Tibial nerve (tissue), 4 donors: Measurements from ENCODE around the gene TRAPPC2L. TPM values are rescaled to one million over a fixed set of nuclear protein-coding genes. Genes with fewer than 3 reads are reported as not detected.
A peak's percentile ranks its signal among the peaks of the same experiment; 100 is the strongest.

Source experiments
- DNase-seq, 2 donors: peaks; one replicate each; pipeline ENCODE4 v3.0.0-alpha.2; 2019; ENCODE audit warnings: low spot score in 2 of 2
- H3K27ac ChIP-seq, 4 donors: fragments of 200-600 bp; sonication (generic) in 3 of 4; one replicate each; pipeline ENCODE4 v1.5.1; 2017 to 2019; ENCODE audit warnings: mild to moderate bottlenecking in 1 of 4
- H3K27me3 ChIP-seq, 2 donors: fragments of 200-600 bp; sonication (generic) in 1 of 2; one replicate each; pipeline versions ENCODE4 v1.5.1 to v1.6.0; 2017 to 2019
- H3K36me3 ChIP-seq, 3 donors: fragments of 200-600 bp; sonication (generic); one replicate each; pipeline ENCODE4 v1.5.1; 2018 to 2019
- H3K4me1 ChIP-seq, 4 donors: fragments of 200-600 bp; sonication (generic) in 3 of 4; one replicate each; pipeline ENCODE4 v1.5.1; 2017 to 2019
- H3K4me3 ChIP-seq, 4 donors: fragments of 200-600 bp; sonication (generic) in 3 of 4; one replicate each; pipeline ENCODE4 v1.5.1; 2017 to 2019; ENCODE audit warnings: mild to moderate bottlenecking in 1 of 4, moderate library complexity in 1 of 4
- H3K9me3 ChIP-seq, 4 donors: fragments of 200-600 bp; sonication (generic) in 3 of 4; one replicate each; pipeline ENCODE4 v1.5.1; 2017 to 2019
- EP300 ChIP-seq, 2 donors: sonication (generic); formaldehyde crosslinking; IDR thresholded peaks; one replicate each; pipeline ENCODE4 v1.6.1; 2017; ENCODE audit warnings: antibody characterized with exemption in 2 of 2, mild to moderate bottlenecking in 1 of 2
- POLR2A ChIP-seq, 2 donors: fragments of 450-650 bp; IDR thresholded peaks; one replicate each; pipeline ENCODE4 v1.6.1; 2017; ENCODE audit warnings: antibody characterized with exemption in 2 of 2, mild to moderate bottlenecking in 2 of 2, moderate library complexity in 2 of 2
- WGBS, 2 donors: methylation state at CpG; one replicate each; pipeline ENCODE4 v1.1.5; 2018; 5-methylcytosine and 5-hydroxymethylcytosine counted together
- total RNA-seq, 4 donors: library from RNA; depleted of rRNA; stranded (reverse); fragments of >200 nt; gene quantifications; one replicate each; pipeline ENCODE4 v1.1.0, GENCODE V29; 2016
- TF ChIP-seq, protein P1 (sequence below), 5 experiments: fragments of 200-600 bp in 3 of 5; fragments of 450-650 bp in 2 of 5; sonication (generic) in 3 of 5; IDR thresholded peaks; one replicate each; pipeline ENCODE4 v1.5.1; 2016 to 2019; ENCODE audit warnings: antibody characterized with exemption in 5 of 5, mild to moderate bottlenecking in 3 of 5, moderate library complexity in 2 of 5

The TRAPPC2L gene
- total RNA-seq, 4 donors from 2014 or later, result 18.0 to 36.6 (median 22.9) TPM

DNA sequence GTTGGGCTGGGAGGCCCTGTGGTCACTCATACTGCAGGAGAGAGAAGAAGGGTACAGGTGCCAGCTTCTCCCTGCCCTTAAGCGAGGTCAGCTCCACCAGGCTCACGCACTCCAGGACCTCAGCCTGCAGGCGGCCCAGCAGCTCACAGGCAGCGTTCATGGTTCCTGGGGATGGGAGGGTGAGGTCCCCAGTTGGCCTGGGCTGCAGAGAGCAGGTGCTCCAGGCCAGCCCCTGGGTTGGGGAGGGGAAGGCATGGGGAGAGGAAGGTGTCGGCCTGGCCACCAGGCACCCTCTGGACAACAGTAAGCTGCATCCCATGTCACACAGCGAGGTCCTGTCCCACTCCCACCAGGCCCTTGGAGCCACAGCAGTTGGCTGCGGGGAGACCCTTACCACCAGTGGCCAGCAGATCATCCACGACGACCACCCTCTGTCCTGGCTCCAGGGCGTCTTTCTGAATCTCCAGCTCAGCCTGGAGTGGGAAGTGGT is 47.2 kb upstream of the TRAPPC2L start:
- Histone ChIP-seq H3K27ac (peak overlapping the region; percentile 84 to 95 (median 93)), H3K4me1 (peaks cover 0 to 40% (median 27%) of the 10 kb centered on the region in 4 donors), H3K9me3 (no peaks in the 10 kb centered on the region), H3K36me3 (peaks cover 0 to 34% (median 0%) of the 10 kb centered on the region in 3 donors), H3K27me3 (no peaks in the 10 kb centered on the region), H3K4me3 (no peak overlapping the region)
- no peak for DNase-seq
- no peak for TF ChIP-seq EP300 (IDR thresholded peaks at IDR 0.05)
- TF ChIP-seq POLR2A (IDR thresholded peaks at IDR 0.05), result no peak
- TF ChIP-seq, protein P1, sequence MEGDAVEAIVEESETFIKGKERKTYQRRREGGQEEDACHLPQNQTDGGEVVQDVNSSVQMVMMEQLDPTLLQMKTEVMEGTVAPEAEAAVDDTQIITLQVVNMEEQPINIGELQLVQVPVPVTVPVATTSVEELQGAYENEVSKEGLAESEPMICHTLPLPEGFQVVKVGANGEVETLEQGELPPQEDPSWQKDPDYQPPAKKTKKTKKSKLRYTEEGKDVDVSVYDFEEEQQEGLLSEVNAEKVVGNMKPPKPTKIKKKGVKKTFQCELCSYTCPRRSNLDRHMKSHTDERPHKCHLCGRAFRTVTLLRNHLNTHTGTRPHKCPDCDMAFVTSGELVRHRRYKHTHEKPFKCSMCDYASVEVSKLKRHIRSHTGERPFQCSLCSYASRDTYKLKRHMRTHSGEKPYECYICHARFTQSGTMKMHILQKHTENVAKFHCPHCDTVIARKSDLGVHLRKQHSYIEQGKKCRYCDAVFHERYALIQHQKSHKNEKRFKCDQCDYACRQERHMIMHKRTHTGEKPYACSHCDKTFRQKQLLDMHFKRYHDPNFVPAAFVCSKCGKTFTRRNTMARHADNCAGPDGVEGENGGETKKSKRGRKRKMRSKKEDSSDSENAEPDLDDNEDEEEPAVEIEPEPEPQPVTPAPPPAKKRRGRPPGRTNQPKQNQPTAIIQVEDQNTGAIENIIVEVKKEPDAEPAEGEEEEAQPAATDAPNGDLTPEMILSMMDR (IDR thresholded peaks at IDR 0.05), result no peak
- 68 to 75% methylated on average over 8 of the region's 10 CpGs for WGBS, 2 donors

DNA sequence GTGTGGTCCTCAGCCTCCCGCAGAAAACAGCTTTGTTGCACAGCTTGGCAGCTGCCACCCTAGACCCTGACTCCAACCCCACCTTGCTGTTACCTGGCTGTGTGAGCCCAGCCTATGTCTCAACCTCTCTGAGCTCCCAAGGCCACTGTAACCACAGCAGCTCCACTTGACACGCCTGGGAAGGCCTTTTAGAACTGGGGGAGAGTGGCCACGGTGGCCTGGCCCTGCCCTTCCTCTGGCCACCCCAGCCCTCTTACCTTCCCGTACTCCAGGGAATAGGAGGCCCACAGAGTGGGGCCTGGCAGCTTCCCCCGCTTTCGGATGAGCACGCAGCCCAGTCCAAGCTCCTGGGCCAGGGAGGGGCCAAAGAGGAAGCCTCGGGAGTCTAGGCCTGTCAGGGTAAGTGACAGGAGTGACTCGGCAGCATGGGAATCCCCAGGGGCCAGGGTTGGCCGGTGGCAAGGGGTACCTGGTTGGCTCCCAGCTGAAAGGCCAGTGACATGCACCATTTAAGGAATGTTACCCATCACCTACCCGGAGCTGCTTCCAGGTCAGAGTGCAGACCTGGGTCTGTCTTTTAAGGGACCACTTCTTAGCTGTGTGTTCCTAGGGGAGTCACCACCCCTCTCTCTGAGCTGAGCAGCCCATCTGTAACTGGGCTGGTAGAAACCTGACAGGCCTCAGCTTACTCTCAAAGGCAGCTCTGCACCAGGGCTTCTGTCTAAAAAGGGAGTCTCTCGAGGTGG is 46.6 kb upstream of the TRAPPC2L start:
- H3K27ac ChIP-seq, result peak overlapping the region; percentile 84 to 95 (median 93)
- H3K27me3 ChIP-seq, result no peaks in the 10 kb centered on the region
- H3K9me3 ChIP-seq, result no peaks in the 10 kb centered on the region
- peak overlapping the region; percentile 76 to 86 (median 81) for H3K4me3 ChIP-seq
- H3K36me3 ChIP-seq, result peaks cover 0 to 34% (median 0%) of the 10 kb centered on the region in 3 donors
- H3K4me1 ChIP-seq, result peaks cover 0 to 35% (median 26%) of the 10 kb centered on the region in 4 donors
- TF ChIP-seq EP300 (IDR thresholded peaks at IDR 0.05) (no peak), POLR2A (IDR thresholded peaks at IDR 0.05) (no peak)
- TF ChIP-seq, protein P1 (IDR thresholded peaks at IDR 0.05), result no peak
- 17 to 20% methylated on average over 8 to 12 of the region's 12 CpGs for WGBS, 2 donors
- DNase-seq, result no peak

DNA sequence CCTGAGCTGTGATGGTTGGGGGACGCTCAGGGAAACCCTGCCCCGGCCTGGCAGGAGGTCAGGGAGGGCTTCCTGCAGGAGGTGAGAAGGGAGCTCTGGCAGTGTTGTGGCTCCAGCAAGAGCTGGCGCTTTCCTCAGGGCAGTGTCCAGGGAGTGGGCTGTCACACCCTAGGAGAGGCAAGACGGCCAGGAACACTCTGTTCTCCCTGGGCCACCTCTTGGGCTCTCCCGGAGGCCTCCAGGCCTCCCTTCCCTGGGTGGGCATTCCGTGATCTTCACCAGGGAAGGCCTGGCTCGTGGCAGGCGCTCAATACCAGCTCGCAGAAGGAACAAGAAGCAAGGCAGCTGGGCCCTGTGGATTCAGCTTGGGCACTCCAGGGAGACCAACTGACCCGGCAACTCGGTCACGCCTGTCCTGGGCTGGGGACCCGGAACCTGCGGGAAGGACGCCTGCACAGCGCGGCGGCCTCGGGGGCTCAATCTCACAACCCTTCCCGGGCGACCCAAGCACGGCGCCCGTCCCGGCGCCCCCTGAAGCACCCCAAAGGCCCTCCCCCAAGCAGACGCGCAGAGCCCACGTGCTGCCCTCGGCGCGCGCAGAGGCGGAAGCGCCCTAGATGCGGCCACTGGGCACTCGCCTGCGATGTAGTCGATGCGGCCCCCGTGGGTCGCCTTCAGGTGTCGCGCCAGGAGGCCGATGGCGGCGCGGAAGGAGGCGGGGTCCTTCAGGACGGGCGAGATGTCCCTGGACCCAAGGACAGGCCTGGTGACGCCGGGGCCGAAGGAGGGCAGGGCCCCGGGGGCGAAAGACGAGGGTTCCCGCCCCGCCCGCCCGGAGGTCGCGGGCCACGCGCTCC is 45.8 kb upstream of the TRAPPC2L start:
- Histone ChIP-seq H3K4me3 (peak overlapping the region; percentile 76 to 86 (median 81)), H3K4me1 (peaks cover 0 to 35% (median 26%) of the 10 kb centered on the region in 4 donors), H3K36me3 (peaks cover 0 to 34% (median 0%) of the 10 kb centered on the region in 3 donors), H3K27me3 (no peaks in the 10 kb centered on the region), H3K27ac (peak overlapping the region; percentile 84 to 95 (median 93)), H3K9me3 (no peaks in the 10 kb centered on the region)
- WGBS, 2 donors, result 1% methylated on average over 37 to 54 of the region's 65 CpGs
- peak; percentile 64 to 70 for DNase-seq
- TF ChIP-seq EP300 (IDR thresholded peaks at IDR 0.05) (peak; percentile 20 to 99), POLR2A (IDR thresholded peaks at IDR 0.05) (peak; percentile 45 to 91)
- TF ChIP-seq, protein P1 (IDR thresholded peaks at IDR 0.05), result no peak

DNA sequence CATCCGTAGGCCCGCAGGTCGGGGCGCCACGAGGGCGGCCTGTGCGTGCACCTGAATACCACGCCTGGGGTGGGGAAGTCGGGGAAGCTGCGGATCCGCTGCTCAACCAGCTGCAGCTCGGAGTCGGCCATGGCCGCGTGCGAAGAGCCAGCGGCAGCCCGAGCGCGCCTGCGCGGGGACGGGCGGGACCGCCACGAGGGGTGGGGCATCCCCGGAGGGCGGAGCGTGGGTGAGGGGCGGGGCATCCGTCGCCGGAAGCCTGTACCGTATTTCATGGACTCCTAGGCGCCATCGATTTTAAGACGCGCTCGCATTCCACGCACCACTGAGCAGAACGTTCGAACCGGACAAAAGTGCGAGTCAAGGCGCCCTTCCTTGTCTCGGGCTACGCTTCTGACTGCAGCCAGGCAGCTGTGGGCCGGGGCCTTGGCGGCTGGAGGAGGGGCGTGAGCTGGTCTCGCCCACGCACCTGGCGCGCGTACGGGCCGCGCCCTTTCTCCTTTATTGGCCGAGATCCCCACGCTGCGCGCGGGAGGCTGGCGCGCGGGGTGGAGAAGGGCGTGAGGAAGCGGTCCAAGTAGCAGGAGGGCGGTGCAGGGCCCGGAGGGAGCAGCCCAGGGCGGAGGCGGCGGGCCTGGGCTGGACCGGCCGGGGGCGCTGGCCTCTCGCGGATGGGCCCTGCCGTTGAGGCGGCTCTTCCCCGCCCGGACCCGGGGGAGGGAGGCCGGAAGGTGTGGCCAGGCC is 45.0 kb upstream of the TRAPPC2L start, which contains the start of gene APRT:
Gene APRT (minus strand): TSS at position 160 of the 744 bp plus-strand sequence. CDS start 29 bp downstream, at position 131.
- Histone ChIP-seq H3K4me3 (peak within 1 kb of the TSS; percentile 76 to 86 (median 81)), H3K27me3 (no peaks in the 10 kb centered on the region), H3K36me3 (peaks cover 0 to 38% (median 0%) of the 10 kb centered on the region in 3 donors), H3K4me1 (peaks cover 0 to 35% (median 26%) of the 10 kb centered on the region in 4 donors), H3K27ac (peak within 1 kb of the TSS; percentile 84 to 95 (median 93)), H3K9me3 (no peaks in the 10 kb centered on the region)
- peak; percentile 88 for DNase-seq
- TF ChIP-seq EP300 (IDR thresholded peaks at IDR 0.05) (peak in 1 of 2 donors; percentile 94), POLR2A (IDR thresholded peaks at IDR 0.05) (peak; percentile 54 to 79)
- TF ChIP-seq, protein P1 (IDR thresholded peaks at IDR 0.05), result peak; percentile 24 to 49 (median 35)
- 1% methylated on average over 38 to 47 of the region's 84 CpGs for WGBS, 2 donors
